HG02885 (cell line): ENCODE results near the gene ID2.

Experiments
- ATAC-seq: cut with Tn5 transposase; IDR thresholded peaks from one replicate; pipeline ENCODE4 v1.9.1; 2021; ENCODE audit warnings: mild to moderate bottlenecking; ENCODE audit not compliant: unreplicated experiment, poor library complexity

ID2 gene

GRCh38 chr2:8646731-8647461 lies 35.0 kb upstream of the ID2 start:
- ATAC-seq, result no peak

GRCh38 chr2:8647462-8647857 lies 34.4 kb upstream of the ID2 start:
- ATAC-seq, result no peak

GRCh38 chr2:8648441-8649213 lies 33.2 kb upstream of the ID2 start:
- ATAC-seq, result no peak

GRCh38 chr2:8649718-8650117 lies 32.1 kb upstream of the ID2 start:
- ATAC-seq, result no peak

GRCh38 chr2:8650256-8650655 lies 31.6 kb upstream of the ID2 start:
- ATAC-seq, result no peak

- no peak for ATAC-seq
Measured at GRCh38 chr2:8652774-8653426, 29.0 kb upstream of the ID2 start.

GRCh38 chr2:8653485-8653884 lies 28.4 kb upstream of the ID2 start:
- no peak for ATAC-seq

GRCh38 chr2:8654041-8654440 lies 27.8 kb upstream of the ID2 start:
- no peak for ATAC-seq

- ATAC-seq, result no peak
Measured at GRCh38 chr2:8654483-8654882, 27.4 kb upstream of the ID2 start.

- no peak for ATAC-seq
Measured at GRCh38 chr2:8656160-8656641, 25.7 kb upstream of the ID2 start.

- ATAC-seq, result no peak
Measured at GRCh38 chr2:8656811-8657210, 25.0 kb upstream of the ID2 start.

GRCh38 chr2:8657423-8658062 lies 24.3 kb upstream of the ID2 start:
- ATAC-seq, result no peak

- no peak for ATAC-seq
Measured at GRCh38 chr2:8658064-8658862, 23.6 kb upstream of the ID2 start.

- no peak for ATAC-seq
Measured at GRCh38 chr2:8659092-8659734, 22.6 kb upstream of the ID2 start.

- no peak for ATAC-seq
Measured at GRCh38 chr2:8659735-8660492, 21.9 kb upstream of the ID2 start.

GRCh38 chr2:8661235-8661634 lies 20.6 kb upstream of the ID2 start:
- no peak for ATAC-seq

GRCh38 chr2:8661736-8662135 lies 20.1 kb upstream of the ID2 start:
- no peak for ATAC-seq

GRCh38 chr2:8662239-8662879 lies 19.5 kb upstream of the ID2 start:
- no peak for ATAC-seq
